A549 (cell line): Measurements from ENCODE around the gene YTHDF2. TPM values are rescaled to one million over a fixed set of nuclear protein-coding genes. Genes with fewer than 3 reads are reported as not detected.
A peak's percentile ranks its signal among the peaks of the same experiment; 100 is the strongest.

Experiments
- ATAC-seq, 2 experiments: fragments of 200-7000 bp in 1 of 2; fragments of >200 bp in 1 of 2; cut with Nextera tagmentation in 1 of 2; cut with Tn5 transposase in 1 of 2; 3 replicates each; pipeline versions ENCODE4 v1.8.0 to v1.9.1; 2018 to 2020; ENCODE audit warnings: mild to moderate bottlenecking in 1 of 2, moderate library complexity in 1 of 2
- CTCF ChIA-PET: fragments of 300-600 bp; sonication (Branson Sonifier 250); formaldehyde crosslinking; extraction: SDS; loops from one replicate; lab custom pipeline; 2021; ENCODE audit warnings: antibody characterized with exemption, inconsistent platforms; lab: Yijun Ruan, JAX
- POLR2A ChIA-PET: fragments of 350-600 bp; formaldehyde crosslinking; extraction: SDS; loops from one replicate; lab custom pipeline; 2021; ENCODE audit warnings: antibody characterized with exemption, inconsistent platforms; lab: Yijun Ruan, JAX
- DNase-seq, 2 experiments: peaks; one replicate each; pipeline versions ENCODE4 v3.0.0 to v3.0.0-alpha.2; 2011 to 2016; ENCODE audit warnings: low read depth in 1 of 2, low spot score in 1 of 2
- FAIRE-seq: peaks from 2 replicates; lab custom pipeline; 2011; peaks lifted over from hg19 to GRCh38; lab: Jason Lieb, UNC
- H3K27ac ChIP-seq, 2 experiments: fragments of >200 bp; sonication (Bioruptor Twin); formaldehyde crosslinking; 3 replicates each; pipeline ENCODE4 v1.5.1; 2016 to 2017
- H3K4me1 ChIP-seq: fragments of >200 bp; sonication (Bioruptor Twin); formaldehyde crosslinking; 3 replicates; pipeline ENCODE4 v1.6.1; 2016
- H3K4me2 ChIP-seq: fragments of >200 bp; sonication (Bioruptor Twin); formaldehyde crosslinking; 3 replicates; pipeline ENCODE4 v1.6.1; 2016
- H3K4me3 ChIP-seq: fragments of >200 bp; sonication (Bioruptor Twin); formaldehyde crosslinking; 3 replicates; pipeline ENCODE4 v1.5.1; 2016
- H3K9me3 ChIP-seq: fragments of >200 bp; sonication (Bioruptor Twin); formaldehyde crosslinking; 3 replicates; pipeline ENCODE4 v1.6.1; 2016
- CBX8 ChIP-seq: fragments of 200-600 bp; sonication (generic); IDR thresholded peaks from 2 replicates; pipeline ENCODE4 v1.6.1; 2016
- CHD2 ChIP-seq: fragments of 150-350 bp; IDR thresholded peaks from 2 replicates; pipeline ENCODE4 v1.6.1; 2014; ENCODE audit warnings: low read length; ENCODE audit not compliant: partially characterized antibody
- FOSL2 ChIP-seq, 2 experiments: fragments of 450-650 bp in 1 of 2; fragments of >200 bp in 1 of 2; sonication (Bioruptor Twin) in 1 of 2; formaldehyde crosslinking; IDR thresholded peaks; 2 replicates each; pipeline versions ENCODE4 v1.5.0 to v1.6.1; 2016 to 2020; ENCODE audit warnings: mild to moderate bottlenecking in 1 of 2, moderate library complexity in 1 of 2
- FOXS1 ChIP-seq: fragments of 250-450 bp; sonication (Bioruptor Pico); IDR thresholded peaks from 2 replicates; pipeline ENCODE4 v1.5.0; 2020; ENCODE audit warnings: mild to moderate bottlenecking, moderate library complexity
- GATA3 ChIP-seq: IDR thresholded peaks from 2 replicates; pipeline ENCODE4 v1.6.1; 2012; ENCODE audit warnings: borderline replicate concordance
- KDM1A ChIP-seq: fragments of 200-600 bp; sonication (generic); IDR thresholded peaks from 2 replicates; pipeline ENCODE4 v1.6.1; 2016; ENCODE audit warnings: low read depth, mild to moderate bottlenecking
- MAFK ChIP-seq: fragments of 450-650 bp; IDR thresholded peaks from 2 replicates; pipeline ENCODE4 v1.6.1; 2014; ENCODE audit not compliant: partially characterized antibody
- MYC ChIP-seq: IDR thresholded peaks from 2 replicates; pipeline ENCODE4 v1.6.1; 2012; ENCODE audit warnings: mild to moderate bottlenecking, inconsistent platforms, low read length, improper control_type of control experiment, borderline replicate concordance
- NFE2L2 ChIP-seq: fragments of 150-350 bp; conservative IDR thresholded peaks from 2 replicates; pipeline ENCODE4 v1.6.1; 2014; ENCODE audit warnings: low read length
- NPAS2 ChIP-seq: fragments of 250-450 bp; sonication (Bioruptor Pico); IDR thresholded peaks from 2 replicates; pipeline ENCODE4 v1.8.0; 2022; ENCODE audit warnings: mild to moderate bottlenecking, moderate library complexity, borderline replicate concordance
- NR3C1 ChIP-seq: fragments of >200 bp; sonication (Bioruptor Twin); formaldehyde crosslinking; IDR thresholded peaks from 3 replicates; pipeline ENCODE4 v1.6.1; 2017
- PHF8 ChIP-seq: fragments of 200-600 bp; sonication (generic); IDR thresholded peaks from 2 replicates; pipeline ENCODE4 v1.6.1; 2016; ENCODE audit warnings: low read depth, mild to moderate bottlenecking, antibody characterized with exemption, moderate library complexity, borderline replicate concordance
- POLR2A ChIP-seq: IDR thresholded peaks from 2 replicates; pipeline ENCODE4 v1.6.1; 2012; ENCODE audit warnings: mild to moderate bottlenecking, low read length
- RFX5 ChIP-seq: fragments of 450-650 bp; IDR thresholded peaks from 2 replicates; pipeline ENCODE4 v1.7.1; 2014; ENCODE audit warnings: antibody characterized with exemption, mild to moderate bottlenecking, moderate library complexity
- RNF2 ChIP-seq: fragments of 200-600 bp; sonication (generic); IDR thresholded peaks from 2 replicates; pipeline ENCODE4 v1.6.1; 2016; ENCODE audit warnings: low read depth, mild to moderate bottlenecking, antibody characterized with exemption, moderate library complexity, borderline replicate concordance
- SMC3 ChIP-seq: fragments of >200 bp; sonication (Bioruptor Twin); formaldehyde crosslinking; IDR thresholded peaks from 3 replicates; pipeline ENCODE4 v1.6.1; 2018; ENCODE audit warnings: inconsistent platforms
- SREBF2 ChIP-seq: fragments of 450-650 bp; IDR thresholded peaks from 2 replicates; pipeline ENCODE4 v1.6.1; 2014; ENCODE audit warnings: mild to moderate bottlenecking, moderate library complexity
- ZC3H11A ChIP-seq: fragments of 450-650 bp; IDR thresholded peaks from 2 replicates; pipeline ENCODE4 v1.6.1; 2014; ENCODE audit warnings: antibody characterized with exemption, mild to moderate bottlenecking
- ZFP36 ChIP-seq: fragments of 450-650 bp; IDR thresholded peaks from 2 replicates; pipeline ENCODE4 v1.6.1; 2014; ENCODE audit warnings: borderline replicate concordance; ENCODE audit not compliant: partially characterized antibody
- ZSCAN20 ChIP-seq: fragments of 250-450 bp; sonication (Bioruptor Pico); IDR thresholded peaks from 2 replicates; pipeline ENCODE4 v1.8.0; 2022; ENCODE audit warnings: mild to moderate bottlenecking, moderate library complexity
- WGBS: methylation state at CpG from one replicate; pipeline ENCODE4 v1.1.6; 2017; ENCODE audit errors: missing lambda C conversion rate; 5-methylcytosine and 5-hydroxymethylcytosine counted together
- polyA plus RNA-seq, 4 experiments: library from polyadenylated mRNA; depleted of rRNA in 3 of 4; stranded (reverse); fragments of >200 nt; fragmentation: RNase III in 1 of 4; extraction: RNeasy Plus Mini Kit Qiagen cat#74134 plus additional on column Dnase treatment in 1 of 4; gene quantifications; 2 replicates in 3 of 4; 3 replicates in 1 of 4; pipeline ENCODE4 v1.2.3, GENCODE V29; 2011 to 2017
- TF ChIP-seq, protein P1 (sequence below): IDR thresholded peaks from 2 replicates; pipeline ENCODE4 v1.6.1; 2012
- TF ChIP-seq, protein P2 (sequence below): fragments of >200 bp; sonication (Bioruptor Twin); formaldehyde crosslinking; IDR thresholded peaks from 3 replicates; pipeline ENCODE4 v1.5.1; 2016
- TF ChIP-seq, protein P3 (sequence below): fragments of 250-450 bp; sonication (Bioruptor Pico); IDR thresholded peaks from 2 replicates; pipeline ENCODE4 v1.5.0; 2020; ENCODE audit warnings: low read depth, mild to moderate bottlenecking, moderate library complexity

The YTHDF2 gene
- polyA plus RNA-seq, 2 of the 4 experiments (the other 2 are of a cell fraction) = 53.2 to 55.6 TPM

DNA sequence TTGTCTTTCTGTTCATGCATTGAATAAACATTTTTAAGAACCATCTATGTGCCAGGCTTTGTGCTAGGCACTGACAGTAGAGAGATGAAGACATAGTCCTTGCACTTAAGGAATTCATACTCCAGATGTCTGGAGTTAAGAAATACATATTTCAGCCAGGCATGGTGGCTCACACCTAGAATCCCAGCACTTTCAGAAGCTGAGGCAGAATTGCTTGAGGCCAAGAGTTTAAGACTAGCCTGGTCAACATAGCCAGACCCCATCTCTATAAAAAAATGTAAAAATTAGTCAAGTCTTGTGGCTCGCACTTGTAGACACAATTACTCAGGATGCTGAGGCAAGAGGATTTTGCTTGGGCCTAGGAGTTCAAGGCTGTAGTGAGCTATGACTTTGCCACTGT is 18.6 kb upstream of the YTHDF2 start:
- no peaks in the 10 kb centered on the region for H3K9me3 ChIP-seq
- POLR2A ChIA-PET = no interaction called here
- no peak for DNase-seq
- TF ChIP-seq KDM1A (no peak), FOXS1 (CRISPR knock-in tag) (no peak), SMC3 (no peak), ZSCAN20 (CRISPR knock-in tag) (no peak), NPAS2 (no peak), POLR2A (no peak), MAFK (no peak), RFX5 (no peak), PHF8 (no peak), ZC3H11A (no peak), CBX8 (no peak), NR3C1 (no peak), ZFP36 (no peak)
- TF ChIP-seq, protein P1, sequence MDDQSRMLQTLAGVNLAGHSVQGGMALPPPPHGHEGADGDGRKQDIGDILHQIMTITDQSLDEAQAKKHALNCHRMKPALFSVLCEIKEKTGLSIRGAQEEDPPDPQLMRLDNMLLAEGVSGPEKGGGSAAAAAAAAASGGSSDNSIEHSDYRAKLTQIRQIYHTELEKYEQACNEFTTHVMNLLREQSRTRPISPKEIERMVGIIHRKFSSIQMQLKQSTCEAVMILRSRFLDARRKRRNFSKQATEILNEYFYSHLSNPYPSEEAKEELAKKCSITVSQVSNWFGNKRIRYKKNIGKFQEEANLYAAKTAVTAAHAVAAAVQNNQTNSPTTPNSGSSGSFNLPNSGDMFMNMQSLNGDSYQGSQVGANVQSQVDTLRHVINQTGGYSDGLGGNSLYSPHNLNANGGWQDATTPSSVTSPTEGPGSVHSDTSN = no peak
- TF ChIP-seq, all 56 proteins: peak for 0
- WGBS = 95% methylated on average over 1 of the region's 1 CpG
- FAIRE-seq (no peak), ATAC-seq (no peak)
- H3K4me1 ChIP-seq = peaks cover 7% of the 10 kb centered on the region; the same call in 2 of the 3 replicates
- H3K4me2 ChIP-seq = no peak overlapping the region
- CTCF ChIA-PET = interaction anchor here (1.0 to 2.1 kb wide), 2 partner anchors 18 to 67 kb away, joined by 3 to 7 read pairs; partner anchors contain the start of gene YTHDF2
- peak overlapping the region; percentile 60 to 75; a peak in 4 of 6 replicates for H3K27ac ChIP-seq
- no peak overlapping the region for H3K4me3 ChIP-seq

DNA sequence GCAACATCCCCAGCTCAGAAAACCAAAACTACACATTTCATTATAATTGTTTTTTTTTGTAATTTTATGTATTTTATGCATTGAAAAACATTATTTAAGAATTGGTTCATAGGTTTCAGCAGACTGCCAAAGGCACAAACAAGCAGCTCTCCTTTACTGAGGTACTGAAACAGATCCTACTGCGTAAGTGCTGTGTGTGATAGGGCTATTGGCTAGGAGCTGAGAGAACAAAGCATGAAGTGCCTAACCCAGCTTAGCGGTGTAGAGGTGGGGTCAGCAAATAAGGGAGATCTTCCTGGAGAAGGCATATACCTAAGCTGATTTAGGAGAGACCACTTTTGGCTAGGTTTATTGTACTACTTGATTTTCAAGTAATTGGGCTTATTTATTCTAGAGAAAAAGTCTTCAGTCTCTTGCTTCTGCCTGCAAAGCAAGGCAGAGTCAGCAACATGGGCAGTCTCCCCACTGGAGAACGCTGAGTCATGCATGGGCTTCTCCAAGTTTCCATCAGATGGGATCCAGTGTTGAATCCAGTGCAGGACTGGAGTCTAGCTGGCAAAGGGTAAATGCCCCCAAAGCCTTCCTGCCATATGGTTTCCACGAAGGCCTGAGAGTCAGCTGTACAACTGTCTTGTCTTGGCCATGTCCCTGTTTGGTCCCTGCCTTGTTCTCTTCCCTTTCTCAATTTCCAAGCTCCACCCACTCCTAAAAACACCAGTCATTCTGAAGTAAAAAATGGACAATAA is 18.0 kb upstream of the YTHDF2 start:
- FAIRE-seq (no peak), DNase-seq (peak in 1 of 2 experiments; percentile 38), ATAC-seq (peak in 1 of 2 experiments; percentile 68; a peak in 3 of 6 replicates)
- ChIA-PET POLR2A (no interaction called here), CTCF (interaction anchor here (1.0 to 2.1 kb wide), 2 partner anchors 18 to 66 kb away, joined by 3 to 7 read pairs; partner anchors contain the start of gene YTHDF2)
- 76% methylated on average over 4 of the region's 4 CpGs for WGBS
- Histone ChIP-seq H3K9me3 (no peaks in the 10 kb centered on the region), H3K4me2 (0 out of 3 replicates have a peak overlapping the region, but pooled peaks have one; percentile 9), H3K27ac (peak overlapping the region; percentile 60 to 75), H3K4me3 (no peak overlapping the region), H3K4me1 (peaks cover 7% of the 10 kb centered on the region; the same call in 2 of the 3 replicates)
- TF ChIP-seq, protein P2, sequence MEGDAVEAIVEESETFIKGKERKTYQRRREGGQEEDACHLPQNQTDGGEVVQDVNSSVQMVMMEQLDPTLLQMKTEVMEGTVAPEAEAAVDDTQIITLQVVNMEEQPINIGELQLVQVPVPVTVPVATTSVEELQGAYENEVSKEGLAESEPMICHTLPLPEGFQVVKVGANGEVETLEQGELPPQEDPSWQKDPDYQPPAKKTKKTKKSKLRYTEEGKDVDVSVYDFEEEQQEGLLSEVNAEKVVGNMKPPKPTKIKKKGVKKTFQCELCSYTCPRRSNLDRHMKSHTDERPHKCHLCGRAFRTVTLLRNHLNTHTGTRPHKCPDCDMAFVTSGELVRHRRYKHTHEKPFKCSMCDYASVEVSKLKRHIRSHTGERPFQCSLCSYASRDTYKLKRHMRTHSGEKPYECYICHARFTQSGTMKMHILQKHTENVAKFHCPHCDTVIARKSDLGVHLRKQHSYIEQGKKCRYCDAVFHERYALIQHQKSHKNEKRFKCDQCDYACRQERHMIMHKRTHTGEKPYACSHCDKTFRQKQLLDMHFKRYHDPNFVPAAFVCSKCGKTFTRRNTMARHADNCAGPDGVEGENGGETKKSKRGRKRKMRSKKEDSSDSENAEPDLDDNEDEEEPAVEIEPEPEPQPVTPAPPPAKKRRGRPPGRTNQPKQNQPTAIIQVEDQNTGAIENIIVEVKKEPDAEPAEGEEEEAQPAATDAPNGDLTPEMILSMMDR = no peak
- no peak for TF ChIP-seq SREBF2
- peak; percentile 65; the same call in 1 of the 2 replicates for TF ChIP-seq NFE2L2
- TF ChIP-seq RNF2 = no peak
- TF ChIP-seq FOXS1 (CRISPR knock-in tag) = no peak
- TF ChIP-seq, protein P3, sequence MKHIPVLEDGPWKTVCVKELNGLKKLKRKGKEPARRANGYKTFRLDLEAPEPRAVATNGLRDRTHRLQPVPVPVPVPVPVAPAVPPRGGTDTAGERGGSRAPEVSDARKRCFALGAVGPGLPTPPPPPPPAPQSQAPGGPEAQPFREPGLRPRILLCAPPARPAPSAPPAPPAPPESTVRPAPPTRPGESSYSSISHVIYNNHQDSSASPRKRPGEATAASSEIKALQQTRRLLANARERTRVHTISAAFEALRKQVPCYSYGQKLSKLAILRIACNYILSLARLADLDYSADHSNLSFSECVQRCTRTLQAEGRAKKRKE (CRISPR knock-in tag) = no peak
- TF ChIP-seq MAFK = peak; percentile 84
- no peak for TF ChIP-seq MYC
- no peak for TF ChIP-seq FOSL2 (IDR thresholded peaks at IDR 0.05)
- TF ChIP-seq FOSL2 (CRISPR knock-in tag; IDR thresholded peaks at IDR 0.05) = no peak
- TF ChIP-seq ZC3H11A = no peak
- no peak for TF ChIP-seq RFX5
- TF ChIP-seq GATA3 = no peak
- no peak for TF ChIP-seq SMC3
- TF ChIP-seq CHD2 = no peak
